NCI-H1694 (cell line): ENCODE results near the gene WDR35.

Experiments
- DNase-seq: peaks from one replicate; lab custom pipeline; 2025; lab: John Stamatoyannopoulos, UW

Gene WDR35

DNA sequence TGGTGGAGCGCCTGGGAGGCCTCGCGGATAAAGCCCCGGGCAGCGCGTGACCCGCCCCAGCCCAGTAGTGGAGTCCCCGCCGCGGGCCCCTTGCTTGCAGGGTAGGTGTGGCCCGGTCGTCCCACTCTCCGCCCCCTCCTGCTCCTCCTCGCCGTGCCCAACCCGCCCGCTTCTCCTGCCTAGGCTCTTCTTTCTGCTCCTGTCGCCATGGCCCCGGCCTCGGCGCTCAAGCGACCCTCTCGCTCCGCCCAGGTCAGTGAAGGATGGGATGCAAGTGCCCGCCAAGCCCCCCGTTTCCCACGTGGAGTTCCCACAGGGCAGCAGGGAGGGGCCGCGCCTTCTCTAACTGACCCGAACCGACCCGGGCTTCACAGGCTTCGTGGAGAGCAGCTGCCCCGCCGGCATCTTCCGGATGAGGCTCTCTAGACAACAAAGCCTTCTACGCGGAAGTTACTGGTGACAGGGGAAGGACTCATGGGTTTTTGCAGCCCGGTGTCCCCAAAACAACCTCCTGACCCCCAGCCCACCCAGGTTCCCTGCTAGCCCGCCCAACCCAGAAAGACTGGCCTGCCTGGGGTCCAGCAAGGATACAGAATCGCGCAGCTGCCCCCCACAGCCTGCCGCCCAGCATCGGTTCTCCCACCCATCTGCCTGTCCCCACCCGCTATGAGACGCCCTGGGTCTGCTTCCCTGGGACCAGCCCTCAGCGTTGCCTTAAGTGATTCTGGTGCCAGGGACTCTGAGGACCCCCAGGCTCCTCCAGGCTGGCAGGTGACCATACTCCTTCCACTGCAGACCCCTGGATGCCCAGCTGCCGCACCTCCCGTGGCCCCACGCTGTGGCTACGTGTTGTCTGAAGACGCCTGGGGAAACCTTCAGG is 121.0 kb downstream of the WDR35 start:
- DNase-seq, result no peak

GRCh38 chr2:19868224-19868623 is 121.7 kb downstream of the WDR35 start:
- DNase-seq, result no peak

GRCh38 chr2:19866771-19867170 is 123.1 kb downstream of the WDR35 start:
- no peak for DNase-seq

GRCh38 chr2:19865151-19865550 is 124.8 kb downstream of the WDR35 start:
- no peak for DNase-seq

- DNase-seq, result no peak
These were observed 125.5 kb downstream of the WDR35 start for GRCh38 chr2:19864381-19864780.

DNA sequence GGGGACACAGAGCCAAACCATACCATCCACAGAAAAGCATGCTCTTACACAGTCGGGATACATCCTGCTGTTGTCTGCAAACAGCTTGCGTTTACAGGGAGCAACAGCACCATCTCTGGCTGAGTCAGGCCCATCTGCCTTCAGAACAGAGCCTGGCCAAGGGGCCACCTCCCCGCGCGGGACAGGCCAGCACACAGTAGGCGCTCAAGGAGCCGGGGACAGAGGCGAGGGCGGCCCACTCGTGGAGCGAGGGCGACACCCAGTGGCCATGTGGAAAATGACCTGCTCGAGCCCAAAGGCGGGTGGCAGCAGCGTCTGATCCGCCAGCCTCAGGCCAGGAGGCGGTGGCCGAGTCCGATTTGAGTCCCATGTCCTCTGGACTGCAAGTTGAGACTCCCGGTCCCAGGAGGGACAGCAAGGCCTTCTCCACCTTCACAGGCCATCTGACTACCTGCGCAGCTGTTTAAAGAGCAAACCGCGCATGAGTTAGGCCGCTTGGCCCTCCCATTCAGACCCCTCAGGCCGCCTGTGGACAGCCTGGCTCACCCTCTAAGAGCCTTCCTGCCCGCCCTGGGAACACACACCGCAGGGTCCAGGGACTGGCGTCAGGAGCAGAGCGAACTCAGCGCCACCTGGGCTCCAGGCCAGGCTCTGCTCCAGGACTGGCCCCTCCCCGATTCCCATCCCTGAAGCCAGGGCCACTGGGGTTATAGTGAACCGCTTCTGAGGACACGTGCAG is 126.4 kb downstream of the WDR35 start:
- peak; percentile 57 for DNase-seq

- no peak for DNase-seq
These were observed 128.1 kb downstream of the WDR35 start for GRCh38 chr2:19861813-19862212.
